Stimulated activated CD8-positive, alpha-beta memory T cell treated with anti-CD3 and anti-CD28 coated beads, Interleukin-7, amount 100 ng/mL, for 24 hours (primary cell): ENCODE measurements around the gene ADRM1.

ENCODE experiments used
- DNase-seq: peaks from one replicate; pipeline ENCODE4 v3.0.0-alpha.2; 2020; ENCODE audit warnings: low read depth

Gene ADRM1

DNA sequence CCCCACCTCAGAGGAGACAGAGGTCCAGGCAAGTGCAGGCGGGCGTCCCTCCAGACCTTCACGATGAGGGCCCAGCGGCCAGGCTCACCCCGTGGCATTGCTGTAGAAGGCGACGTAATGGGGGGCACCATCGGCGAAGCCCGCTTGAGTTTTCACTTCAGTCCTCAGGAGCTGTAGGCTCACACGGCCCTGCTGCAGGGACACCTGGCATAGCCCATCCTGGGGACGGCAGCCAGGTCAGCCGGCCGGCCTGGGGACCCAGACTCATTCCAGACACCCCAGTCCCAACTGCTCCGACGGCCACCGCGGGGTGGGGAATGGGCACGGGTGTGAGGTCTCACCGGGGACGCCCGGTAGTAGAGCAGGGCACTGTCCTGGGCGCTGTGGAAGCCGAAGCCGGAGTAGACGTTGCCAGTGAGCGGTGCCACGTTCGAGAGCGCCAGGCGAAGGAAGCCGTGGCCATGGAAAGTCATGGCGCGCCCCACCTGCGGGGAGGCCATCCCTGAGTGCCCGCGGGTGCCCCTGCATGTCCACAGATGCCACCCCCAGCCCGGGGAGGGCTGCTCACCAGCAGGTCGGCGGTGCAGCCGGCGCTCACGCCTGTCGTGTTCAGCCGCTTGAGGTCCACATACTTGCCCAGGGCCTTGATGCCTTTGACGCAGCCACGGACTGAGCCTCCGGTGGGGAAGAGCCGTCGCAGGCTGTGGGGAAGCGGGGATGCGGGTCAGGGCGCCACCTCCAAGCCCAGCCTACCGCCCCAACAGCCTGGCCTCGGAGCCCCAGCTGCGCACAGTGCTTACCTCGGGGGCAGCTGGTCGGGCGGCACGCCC is 9.2 kb downstream of the ADRM1 start:
- no peak for DNase-seq

DNA sequence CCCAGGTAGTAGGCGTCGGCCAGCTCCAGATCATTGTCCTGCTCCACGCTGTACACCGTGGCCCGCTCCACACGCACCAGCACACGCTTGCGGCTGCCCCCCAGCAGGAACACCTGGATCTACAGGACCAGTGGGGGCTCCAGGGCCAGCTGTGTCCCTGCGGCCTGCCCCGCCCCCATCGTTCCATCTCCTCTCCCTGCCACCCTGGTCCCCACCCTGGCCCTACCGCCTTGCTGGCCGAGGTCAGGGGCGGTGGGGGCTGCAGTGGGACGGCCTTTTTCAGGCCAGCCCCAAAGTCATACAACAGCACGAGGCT is 9.8 kb downstream of the ADRM1 start:
- DNase-seq, result no peak

DNA sequence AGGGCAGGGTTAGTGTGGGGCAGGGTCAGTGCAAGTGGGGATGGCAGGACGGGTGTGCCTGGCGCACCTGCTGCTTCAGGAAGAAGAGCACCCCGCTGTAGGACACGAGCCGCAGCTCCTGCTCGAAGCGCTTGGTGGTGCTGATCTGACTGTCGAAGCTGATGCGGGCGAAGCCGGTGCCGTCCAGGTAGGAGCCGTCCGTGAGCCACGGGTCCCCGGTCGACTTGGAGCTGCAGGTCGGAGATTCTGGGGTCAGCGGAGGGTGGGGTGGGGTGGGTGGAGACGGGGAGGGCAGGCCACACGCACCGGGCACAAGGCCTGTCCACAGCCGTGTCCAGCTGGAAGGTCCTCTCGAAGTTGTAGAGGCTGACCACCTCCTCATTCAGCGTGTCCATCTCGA is 10.2 kb downstream of the ADRM1 start:
- no peak for DNase-seq

DNA sequence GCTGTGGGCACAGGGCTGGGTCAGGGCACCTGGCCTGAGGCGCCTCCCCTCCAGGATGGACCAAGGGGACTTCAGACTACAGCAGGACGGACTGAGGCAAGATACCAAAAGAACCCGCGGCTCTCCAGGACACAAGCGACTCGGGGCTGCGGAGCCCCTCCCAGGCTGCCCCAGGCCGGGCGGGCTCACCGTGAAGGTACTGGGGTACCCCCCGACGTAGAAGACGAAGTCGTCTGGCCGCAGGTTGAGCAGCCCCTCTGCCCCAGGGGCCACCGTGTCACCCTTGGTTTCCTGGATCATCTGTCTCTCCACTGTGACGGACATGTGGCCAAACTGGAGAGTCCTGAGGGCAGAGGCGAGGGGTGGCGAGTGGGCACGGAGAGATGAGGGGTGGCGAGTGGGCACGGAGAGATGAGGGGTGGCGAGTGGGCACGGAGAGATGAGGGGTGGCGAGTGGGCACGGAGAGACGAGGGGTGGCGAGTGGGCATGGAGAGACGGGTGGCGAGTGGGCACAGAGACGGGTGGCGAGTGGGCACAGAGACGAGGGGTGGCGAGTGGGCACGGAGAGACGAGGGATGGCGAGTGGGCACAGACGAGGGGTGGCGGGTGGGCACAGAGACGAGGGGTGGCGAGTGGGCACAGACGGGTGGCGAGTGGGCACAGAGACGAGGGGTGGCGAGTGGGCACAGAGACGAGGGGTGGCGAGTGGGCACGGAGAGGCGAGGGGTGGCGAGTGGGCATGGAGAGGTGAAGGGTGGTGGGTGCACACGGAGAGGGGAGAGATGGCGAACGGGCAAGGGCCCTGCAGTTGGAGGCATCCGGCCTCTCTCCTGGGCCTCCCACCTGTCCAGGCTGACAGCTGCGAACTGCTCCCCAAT is 10.9 kb downstream of the ADRM1 start:
- DNase-seq, result no peak

DNA sequence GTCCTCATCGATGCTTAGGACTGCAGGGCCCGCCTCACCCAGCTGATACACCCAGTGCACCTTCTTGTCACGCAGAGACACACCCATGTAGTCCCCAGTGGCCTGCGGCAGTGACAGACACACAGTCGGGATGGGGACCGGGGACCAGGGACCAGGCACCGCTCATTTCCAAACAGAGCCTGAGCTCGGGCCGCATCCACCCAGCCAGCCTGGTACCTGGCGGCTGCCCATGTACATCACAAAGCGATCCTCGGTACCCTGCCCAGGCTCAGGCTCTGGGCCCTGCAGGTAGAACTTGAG is 11.5 kb downstream of the ADRM1 start:
- DNase-seq, result no peak

DNA sequence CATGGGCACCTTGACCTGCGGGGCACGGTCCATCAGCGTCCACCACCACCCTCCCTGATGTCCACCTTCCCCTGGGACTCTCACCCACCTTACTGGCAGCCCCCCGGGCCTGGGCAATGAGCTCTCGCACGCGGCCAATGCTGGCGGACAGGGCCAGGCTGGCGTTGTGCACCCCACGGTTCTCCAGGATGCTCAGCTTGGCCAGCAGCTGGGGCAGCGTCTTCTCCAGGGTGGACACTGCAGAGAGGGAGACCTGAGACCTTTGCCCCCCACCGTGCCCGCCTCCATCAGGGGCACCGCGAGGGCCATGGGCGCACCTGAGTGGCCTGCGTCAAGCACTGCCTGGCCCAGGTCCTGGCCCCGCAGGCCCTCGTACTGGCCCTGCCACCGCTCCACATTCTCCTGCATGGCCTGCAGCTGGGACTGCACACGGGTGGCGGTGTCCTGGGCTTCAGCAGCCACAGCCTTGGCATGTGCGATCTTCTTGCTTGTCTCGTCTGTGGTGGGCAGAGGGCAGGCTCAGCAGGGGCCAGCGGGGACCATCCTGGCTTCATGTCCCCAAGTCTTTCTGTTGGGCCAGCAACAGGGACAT is 12.0 kb downstream of the ADRM1 start:
- no peak for DNase-seq

DNA sequence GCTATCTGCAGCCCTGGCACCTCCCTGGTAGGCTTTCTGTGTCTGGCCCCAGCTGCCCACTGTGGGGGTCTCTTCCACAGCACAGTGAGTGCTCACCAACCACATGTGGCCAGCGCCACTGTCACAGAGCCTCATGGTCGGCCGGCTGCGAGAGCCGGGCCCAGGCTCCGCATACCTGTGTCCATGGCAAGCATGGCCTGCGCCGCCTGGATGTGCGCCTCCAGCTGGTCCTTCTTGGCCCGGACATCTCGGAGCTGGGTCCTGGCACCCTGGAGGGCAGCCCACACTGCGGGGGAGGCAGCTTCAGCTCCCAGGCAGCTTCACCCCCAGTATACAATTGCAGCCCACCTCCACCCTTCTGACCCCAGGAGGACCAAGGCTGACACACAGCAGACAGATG is 13.0 kb downstream of the ADRM1 start:
- DNase-seq, result no peak

DNA sequence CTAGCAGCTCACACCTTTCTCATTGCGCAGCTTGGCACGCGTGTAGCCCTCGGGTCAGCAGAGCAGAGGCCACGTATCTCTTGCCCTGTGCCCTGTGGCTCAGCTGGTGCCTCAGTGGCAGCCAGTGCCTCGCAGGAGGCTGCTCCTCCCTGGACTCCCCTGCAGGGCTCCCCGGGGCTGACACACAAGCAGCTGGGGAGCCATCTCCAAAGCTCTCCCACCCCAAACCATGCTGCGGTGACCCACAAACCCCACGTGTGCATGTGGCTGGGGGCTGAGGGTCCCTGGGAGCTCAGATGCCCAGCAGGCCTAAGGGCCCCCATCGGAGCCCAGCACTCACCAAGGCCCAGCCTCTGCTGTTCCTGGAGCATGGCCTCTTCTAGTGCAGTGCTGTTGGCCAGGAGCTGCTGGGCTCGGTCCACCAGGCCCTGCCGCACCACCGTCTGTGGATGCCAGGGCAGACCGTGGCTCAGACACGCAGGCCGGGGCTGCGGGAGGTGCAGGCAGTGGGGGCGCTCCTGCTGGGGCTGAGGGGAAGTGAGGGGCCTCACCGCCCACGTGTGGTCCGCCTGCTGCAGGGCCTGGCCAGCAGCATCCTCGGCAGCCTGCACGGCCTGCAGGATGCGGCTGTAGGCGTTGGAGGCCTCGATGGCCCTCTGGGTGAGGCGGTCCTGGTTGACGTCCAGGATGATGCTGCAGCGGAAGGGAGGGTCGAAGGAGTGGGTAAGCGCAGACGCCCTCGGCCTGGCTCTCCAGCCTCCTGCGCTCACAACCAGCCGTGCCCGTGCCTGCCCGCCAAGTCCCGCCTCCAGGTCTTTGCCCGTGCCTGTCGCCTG is 13.8 kb downstream of the ADRM1 start:
- no peak for DNase-seq

DNA sequence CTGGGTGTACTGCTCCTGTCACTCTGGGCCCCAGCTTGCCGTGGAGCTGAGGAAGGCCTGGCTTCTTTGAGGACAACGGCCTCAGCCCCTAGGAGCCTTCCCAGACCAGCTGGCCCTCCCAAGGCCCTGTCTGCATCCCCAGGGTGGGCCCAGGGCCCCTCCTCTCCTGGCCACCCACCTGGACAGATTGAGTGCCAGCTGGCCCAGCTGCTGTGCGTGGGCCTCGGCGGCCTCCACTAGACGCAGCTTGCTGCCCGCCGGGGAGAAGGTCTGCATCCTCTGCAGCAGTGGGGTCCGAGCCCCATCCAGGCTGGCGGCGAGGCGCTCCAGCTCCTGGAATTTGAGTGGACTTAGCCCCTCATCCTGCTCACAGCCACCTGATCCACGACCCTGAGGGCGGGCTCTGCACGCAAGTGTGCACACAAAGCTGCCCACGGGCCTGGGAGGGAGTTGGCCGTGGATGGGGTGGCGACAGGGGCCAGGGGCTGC is 14.4 kb downstream of the ADRM1 start:
- DNase-seq, result no peak

DNA sequence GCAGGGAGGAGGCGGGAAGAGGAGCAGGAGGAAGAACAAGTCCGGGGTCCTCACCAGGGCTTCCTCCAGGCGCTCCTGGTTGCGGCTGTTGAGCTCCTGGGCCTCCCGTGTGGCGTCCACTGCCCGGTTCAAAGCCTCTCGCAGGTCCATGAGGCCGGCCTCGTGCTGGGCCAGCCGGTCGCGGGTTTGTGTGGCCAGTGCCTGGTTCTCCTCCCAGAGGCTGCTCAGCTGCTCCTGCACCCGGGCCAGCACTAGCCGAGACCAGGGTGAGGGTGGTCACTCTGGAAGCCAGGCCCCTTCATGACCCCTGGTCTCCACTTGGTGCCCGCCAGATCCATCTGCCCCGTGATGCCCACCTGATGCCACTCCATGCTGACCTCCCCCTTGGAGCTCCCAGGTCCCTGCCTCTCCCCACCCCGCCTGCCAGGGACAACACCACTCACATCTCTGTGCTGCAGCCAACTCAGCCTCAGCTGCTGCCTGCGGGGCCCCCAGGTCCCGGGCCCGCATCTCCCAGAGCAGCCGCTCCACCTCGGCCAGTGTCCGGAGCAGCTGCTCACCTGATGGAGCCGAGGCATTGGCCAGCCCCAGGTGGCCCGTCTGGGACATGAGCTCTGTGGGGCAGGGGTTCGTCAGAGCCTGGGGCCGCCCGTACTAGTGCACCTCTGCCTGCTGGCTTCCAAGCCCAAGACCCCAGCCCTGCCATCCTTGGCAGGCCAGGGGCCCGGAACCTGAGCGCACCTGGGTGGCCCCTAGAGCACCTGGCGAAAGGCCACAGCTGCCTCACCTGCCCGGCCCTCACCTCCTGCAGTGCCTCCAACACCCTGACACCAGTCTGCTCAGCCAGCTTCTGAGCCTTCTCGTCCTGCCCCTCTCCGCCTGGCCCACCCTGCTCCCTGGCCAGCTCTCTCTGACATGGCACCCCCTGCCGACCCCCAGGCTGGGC is 15.9 kb downstream of the ADRM1 start:
- no peak for DNase-seq

DNA sequence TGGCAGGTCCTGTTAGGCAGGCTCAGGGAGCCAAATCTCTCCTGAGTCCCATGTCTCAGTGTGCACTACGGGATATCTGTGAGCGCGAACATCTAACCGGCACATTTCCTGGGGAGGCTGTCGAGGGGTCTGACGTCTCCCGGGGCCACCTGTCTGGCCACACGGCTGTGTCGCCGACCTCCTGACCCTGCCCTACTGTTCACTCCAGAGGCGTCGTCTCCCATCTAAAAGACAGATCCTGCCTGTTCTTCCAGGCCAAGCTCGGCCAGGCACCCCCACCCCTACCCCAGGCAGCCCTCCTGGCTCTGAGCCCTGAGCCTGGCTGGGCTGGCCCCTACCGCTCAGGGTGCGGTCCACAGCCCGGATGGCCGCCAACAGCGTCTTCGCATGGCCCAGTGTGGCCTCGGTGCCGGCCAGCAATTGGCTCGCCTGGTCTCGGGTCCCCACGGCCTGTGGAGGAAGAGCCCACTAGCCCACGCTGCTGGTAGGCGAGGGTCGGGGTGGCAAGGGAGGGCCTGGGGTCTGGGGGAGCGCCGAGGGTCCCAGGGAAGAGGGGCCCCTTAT is 16.6 kb downstream of the ADRM1 start:
- no peak for DNase-seq

DNA sequence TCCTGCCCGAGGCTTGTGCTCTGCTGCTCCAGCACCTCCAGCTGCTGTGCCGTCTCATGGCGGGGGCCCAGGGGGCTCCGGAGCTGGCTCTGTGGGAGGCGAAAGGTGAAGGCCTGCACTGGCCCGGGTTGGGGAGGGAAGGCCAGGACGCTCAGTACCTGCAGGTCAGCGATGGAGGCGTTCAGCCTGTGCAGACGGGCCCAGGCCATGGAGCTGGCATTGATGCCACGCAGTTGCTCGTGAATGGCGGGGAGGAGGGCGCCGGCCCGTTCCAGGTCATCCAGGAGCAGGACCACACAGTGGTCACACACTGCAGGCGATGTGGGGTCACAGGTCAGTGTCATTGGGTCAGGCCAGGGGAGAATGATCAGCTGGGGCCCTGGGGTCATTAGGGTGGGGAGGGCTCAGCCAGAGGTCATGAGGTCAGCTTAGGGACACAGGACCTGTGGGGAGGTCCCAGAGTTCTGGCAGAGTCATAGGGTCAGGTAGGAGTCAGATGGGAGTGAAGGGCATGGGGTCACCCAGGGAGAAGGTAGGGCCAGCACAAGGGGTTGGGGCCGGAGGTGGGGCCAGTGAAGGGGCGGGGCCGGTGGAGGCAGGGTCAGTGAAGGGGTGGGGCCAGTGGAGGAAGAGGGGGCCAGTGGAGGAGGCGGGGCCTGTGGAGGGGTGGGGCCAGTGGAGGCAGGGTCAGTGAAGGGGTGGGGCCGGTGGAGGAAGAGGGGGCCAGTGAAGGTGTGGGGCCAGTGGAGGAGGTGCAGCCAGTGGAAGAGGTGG is 18.0 kb downstream of the ADRM1 start:
- no peak for DNase-seq

DNA sequence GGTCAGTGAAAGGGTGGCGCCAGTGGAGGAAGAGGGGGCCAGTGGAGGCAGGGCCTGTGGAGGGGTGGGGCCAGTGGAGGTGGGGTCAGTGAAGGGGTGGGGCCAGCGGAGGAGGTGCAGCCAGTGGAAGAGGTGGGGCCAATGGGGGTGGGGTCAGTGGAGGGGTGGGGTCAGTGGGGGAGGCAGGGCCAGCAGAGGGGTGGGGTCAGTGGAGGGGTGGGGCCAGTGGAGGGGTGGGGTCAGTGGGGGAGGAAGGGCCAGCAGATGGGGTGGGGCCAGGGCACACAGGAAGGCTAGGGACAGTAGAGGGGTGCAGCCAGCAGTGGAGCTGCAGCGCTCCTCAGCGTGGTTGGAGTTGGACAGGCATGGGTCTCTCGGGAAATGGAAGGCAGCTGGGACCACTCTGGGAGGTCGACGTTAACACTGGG is 18.7 kb downstream of the ADRM1 start:
- no peak for DNase-seq

DNA sequence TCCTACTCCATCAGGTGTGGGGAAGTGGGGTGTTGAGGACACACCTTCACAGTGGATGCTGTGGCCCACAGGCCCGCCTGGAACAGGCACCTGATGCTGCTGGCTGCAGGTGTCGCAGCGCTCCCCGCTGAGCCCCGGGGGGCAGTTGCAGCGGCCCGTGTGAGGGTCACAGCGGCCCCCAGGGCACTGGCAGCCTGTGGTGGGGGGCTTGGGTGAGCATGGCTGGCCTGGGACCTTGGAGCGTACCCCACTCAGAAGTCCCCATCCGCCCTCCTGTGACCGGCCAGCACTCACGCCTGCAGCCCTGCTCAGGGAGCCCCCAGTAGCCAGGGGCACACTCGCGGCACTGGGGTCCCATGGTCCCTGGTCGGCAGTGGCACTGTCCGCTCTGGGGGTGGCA is 19.2 kb downstream of the ADRM1 start:
- no peak for DNase-seq

DNA sequence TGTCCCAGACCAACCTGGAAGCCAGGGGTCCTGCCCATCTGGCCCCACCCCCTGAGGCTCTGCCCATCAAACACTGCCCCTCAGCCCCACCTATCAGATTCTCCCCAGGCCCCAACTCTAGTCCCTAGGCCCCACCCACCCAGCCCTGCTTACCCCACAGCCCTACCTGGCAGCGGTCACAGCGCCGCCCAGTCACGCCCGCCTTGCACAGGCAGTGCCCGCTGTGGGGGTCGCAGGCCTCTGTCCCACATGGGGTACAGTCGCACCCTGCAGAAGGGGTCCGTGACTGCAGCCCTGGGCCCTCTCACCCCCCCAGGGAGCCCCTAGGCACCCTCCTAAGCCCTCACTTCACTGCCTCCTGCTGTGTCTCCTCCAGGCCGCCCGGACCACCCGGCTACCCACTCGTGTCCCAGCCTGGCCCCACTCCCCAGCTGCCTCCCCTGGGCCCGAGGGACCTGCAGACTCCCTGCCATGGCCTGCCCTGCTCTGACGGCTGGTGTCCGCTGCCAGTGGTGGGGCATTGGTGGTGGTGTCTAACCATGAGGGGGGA is 19.8 kb downstream of the ADRM1 start:
- DNase-seq, result no peak

DNA sequence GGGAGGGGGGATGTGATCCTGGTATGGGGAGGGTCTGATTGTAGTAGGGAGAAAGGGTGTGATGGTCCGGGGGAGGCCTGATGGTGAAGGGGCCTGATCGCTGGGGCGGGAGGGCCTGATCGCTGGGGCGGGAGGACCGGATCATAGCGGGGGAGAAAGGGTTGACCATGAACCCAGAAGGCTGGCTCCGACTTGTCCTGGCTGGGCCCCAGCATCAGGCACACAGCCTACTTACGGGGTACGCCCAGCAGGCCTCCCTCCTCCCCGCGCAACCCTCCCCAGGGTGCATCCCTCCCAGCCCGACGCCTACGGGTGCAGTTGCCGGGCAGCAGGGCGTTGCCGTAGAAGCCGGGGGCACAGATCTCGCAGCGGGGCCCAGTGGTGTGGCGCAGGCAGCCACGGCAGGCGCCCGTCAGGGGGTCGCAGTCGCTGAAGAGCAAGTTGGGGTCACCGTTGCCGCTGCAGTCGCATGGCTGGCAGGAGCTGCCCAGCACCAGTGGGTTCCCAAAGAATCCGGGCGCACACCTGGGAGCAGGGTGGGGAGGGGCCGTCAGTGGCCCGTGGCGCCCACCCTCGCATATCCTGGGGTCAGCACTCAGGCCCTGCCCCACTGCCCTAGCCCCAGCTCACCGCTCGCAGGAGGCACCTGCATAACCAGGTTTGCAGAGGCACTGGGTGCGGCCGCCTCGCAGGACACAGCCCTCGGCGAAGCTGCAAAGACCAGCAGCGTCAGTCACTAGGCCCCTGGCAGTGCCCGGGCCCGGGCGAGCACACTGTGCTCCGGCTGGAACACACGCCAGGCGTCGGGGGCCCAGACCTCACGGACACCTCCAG is 20.6 kb downstream of the ADRM1 start:
- no peak for DNase-seq

DNA sequence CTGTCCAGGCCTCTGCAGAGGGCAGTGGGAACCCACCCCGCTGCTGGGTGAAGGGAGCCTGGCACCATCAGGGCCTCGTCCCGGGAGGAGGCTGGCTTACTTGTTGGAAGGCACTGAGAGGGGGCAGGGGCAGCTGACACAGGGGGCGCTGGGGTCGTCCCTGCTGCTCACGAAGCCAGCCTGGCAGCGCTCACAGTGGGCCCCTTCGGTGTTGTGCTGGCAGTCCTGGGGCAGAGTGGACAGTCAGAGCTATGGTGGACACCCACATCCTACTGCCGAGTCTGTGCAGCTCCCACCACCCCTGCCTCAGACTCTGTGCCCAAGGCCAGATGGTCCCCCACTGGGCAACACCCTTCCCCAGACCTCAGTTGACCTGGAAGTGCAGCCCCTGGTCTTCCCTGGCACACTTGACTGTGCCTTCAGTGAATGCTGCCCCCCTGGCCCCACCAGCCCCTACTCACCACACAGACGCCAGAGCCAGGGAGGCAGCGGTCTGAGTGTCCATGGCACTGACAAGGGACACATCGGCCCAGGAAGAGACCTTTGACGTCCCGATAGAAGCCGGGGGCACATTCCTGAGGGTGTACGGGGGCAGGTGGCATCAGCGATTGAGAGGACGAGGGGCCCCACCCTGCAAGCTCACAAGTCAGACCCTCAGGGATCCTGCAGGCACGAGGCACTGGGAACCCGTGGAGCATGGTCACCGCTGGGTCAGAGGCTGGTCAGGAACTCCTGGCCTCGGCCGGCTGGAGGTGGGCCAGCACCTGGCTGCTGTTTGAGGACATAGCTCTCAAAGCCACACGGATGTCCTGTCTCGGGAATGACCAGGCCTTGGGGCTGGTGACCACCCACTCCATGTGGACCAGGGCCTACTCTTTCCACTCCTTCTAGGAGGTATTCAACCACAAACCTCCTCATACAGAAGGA is 21.4 kb downstream of the ADRM1 start:
- no peak for DNase-seq
